ENCODE results near the gene MKLN1.

The MKLN1 gene

DNA sequence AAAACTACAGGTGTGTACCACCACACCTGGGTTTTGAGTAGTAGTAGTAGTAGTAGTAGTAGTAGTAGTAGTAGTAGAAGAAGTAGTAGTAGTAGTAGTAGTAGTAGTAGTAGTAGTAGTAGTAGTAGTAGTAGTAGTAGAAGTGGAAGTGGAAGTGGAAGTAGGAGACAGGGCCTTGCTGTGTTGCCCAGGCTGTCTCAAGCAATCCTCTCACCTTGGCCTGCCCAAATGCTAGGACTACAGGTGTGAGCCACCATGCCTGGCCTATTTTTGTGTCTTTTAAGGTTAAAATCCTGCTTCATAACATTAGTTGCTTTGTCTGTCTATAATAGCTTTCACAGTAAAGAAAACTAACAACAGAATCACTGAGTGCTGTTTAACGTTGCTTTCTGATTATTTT lies 117.0 kb downstream of the MKLN1 start:
- in situ Hi-C loops (cut with HindIII; ENCODE audit: low sequenced_read_pairs) = no loop called here

DNA sequence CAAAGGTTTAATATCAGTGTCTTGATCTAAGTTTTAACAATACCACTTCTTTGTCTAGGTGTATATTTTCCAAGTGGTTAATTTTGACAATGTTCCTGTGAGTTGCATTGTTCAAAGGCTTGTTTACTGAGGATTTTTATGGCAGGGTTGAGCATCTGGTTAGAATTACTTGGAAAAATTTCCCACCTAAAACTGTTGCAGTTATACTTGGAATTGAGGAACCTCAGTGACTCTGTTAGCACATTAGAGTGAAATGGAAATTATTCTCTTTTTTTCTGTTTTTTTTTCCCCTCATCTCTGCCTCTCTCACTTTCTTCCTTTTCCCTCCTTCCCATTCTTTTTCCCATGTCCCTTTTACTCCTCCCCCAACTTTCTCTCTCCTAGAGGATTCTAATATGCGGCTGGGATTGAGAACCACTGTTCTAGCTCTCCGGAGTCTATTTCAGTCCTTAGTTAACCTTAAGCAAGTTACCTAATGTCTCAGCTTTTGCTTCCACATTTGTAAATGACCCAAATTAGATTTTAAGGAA lies 121.8 kb downstream of the MKLN1 start:
- in situ Hi-C loops (cut with HindIII; ENCODE audit: low sequenced_read_pairs) = no loop called here
- DNase-seq (ENCODE audit: low read depth, low spot score) = no peak
- TF ChIP-seq, protein P1, sequence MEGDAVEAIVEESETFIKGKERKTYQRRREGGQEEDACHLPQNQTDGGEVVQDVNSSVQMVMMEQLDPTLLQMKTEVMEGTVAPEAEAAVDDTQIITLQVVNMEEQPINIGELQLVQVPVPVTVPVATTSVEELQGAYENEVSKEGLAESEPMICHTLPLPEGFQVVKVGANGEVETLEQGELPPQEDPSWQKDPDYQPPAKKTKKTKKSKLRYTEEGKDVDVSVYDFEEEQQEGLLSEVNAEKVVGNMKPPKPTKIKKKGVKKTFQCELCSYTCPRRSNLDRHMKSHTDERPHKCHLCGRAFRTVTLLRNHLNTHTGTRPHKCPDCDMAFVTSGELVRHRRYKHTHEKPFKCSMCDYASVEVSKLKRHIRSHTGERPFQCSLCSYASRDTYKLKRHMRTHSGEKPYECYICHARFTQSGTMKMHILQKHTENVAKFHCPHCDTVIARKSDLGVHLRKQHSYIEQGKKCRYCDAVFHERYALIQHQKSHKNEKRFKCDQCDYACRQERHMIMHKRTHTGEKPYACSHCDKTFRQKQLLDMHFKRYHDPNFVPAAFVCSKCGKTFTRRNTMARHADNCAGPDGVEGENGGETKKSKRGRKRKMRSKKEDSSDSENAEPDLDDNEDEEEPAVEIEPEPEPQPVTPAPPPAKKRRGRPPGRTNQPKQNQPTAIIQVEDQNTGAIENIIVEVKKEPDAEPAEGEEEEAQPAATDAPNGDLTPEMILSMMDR (IDR thresholded peaks at IDR 0.05; ENCODE audit: low read depth, low read length) = no peak

More for the DNA sequence above, 117.0 kb downstream of the MKLN1 start:
- no peak for DNase-seq (ENCODE audit: low read depth, low spot score)
- TF ChIP-seq, protein P1 (IDR thresholded peaks at IDR 0.05; ENCODE audit: low read depth, low read length) = no peak
- H3K4me3 ChIP-seq (ENCODE audit: low read depth, low read length) = no peak overlapping the region

DNA sequence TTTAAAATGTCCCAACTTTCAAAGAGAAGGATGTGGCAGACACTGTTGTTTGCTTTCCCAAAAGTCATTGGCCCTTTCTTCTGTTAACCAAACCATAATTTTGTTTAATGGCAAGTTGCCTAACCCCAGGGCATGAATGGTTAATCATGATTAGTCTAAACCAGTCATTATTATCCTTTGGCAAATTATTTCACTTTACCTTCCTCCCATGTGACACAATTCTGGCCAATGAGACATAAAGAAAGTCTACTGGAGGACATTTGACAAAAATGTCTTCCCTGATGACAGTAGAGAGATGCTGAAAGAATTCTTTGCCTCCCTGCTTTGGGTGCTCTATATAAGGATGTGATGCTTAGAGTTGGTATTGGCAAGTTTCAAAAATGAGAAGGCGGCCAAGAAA lies 126.8 kb downstream of the MKLN1 start:
- in situ Hi-C loops (cut with HindIII; ENCODE audit: low sequenced_read_pairs) = no loop called here
- DNase-seq (ENCODE audit: low read depth, low spot score) = no peak
- no peak overlapping the region for H3K4me3 ChIP-seq (ENCODE audit: low read depth, low read length)
- TF ChIP-seq, protein P1 (IDR thresholded peaks at IDR 0.05; ENCODE audit: low read depth, low read length) = no peak

More for the DNA sequence above, 121.8 kb downstream of the MKLN1 start:
- no peak overlapping the region for H3K4me3 ChIP-seq (ENCODE audit: low read depth, low read length)

DNA sequence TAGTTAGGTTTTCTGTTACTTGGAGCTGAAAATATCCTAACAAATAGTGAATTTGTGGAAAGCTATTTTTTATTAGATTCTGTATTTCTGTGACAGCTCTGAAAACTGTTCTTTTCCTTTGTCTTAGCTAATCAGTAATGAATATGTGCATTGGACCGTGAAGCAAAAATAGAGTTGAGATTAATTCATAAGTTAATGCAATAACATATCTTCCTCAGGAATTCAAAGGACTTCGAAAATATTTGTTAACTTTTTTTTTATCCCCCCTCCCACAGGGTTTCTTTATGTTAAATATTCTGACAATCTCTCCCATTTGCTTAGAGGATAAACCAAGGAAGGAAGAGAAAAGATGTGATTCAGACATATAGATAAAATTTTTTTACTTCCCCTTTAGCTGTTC lies 127.3 kb downstream of the MKLN1 start:
- no peak for DNase-seq (ENCODE audit: low read depth, low spot score)
- H3K4me3 ChIP-seq (ENCODE audit: low read depth, low read length) = no peak overlapping the region
- TF ChIP-seq, protein P1 (IDR thresholded peaks at IDR 0.05; ENCODE audit: low read depth, low read length) = no peak
- in situ Hi-C loops (cut with HindIII; ENCODE audit: low sequenced_read_pairs) = no loop called here

DNA sequence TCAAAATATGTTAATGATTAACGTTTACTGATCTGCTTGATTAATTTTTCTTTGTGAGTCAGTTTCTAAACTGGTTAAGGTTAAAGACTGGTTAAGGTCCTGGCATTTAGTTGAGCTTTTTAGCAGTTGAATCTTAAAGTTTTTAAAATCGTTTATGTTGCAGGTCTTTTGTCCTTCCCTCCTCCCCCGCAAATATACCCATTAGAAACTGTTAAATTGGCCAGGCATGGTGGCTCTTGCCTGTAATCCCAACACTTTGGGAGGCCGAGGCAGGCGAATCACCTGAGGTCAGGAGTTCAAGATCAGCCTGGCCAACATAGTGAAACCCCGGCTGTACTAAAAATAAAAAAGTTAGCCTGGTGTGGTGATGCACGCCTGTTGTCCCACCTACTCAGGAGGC lies 127.9 kb downstream of the MKLN1 start:
- in situ Hi-C loops (cut with HindIII; ENCODE audit: low sequenced_read_pairs) = no loop called here
- TF ChIP-seq, protein P1 (IDR thresholded peaks at IDR 0.05; ENCODE audit: low read depth, low read length) = no peak
- H3K4me3 ChIP-seq (ENCODE audit: low read depth, low read length) = no peak overlapping the region
- no peak for DNase-seq (ENCODE audit: low read depth, low spot score)

DNA sequence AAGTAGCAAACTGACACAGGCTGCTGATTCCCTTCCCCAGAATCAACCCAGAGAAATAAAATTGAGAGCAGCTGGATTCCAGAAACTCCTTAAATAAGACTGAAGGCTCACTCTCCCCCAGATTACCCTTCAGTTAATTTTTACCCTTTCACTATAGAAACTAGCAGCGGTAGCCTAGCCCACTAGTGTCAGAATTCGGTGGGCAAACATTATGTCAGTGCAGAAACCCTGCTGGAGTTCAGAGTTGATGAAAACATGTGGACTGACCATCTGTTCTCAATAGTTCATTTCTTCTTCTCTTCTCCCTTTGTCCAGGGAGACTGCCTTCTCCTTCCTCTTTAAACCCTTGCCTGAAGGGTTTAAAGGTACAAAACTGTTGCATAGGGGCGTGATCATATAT lies 128.7 kb downstream of the MKLN1 start:
- TF ChIP-seq, protein P1 (IDR thresholded peaks at IDR 0.05; ENCODE audit: low read depth, low read length) = no peak
- DNase-seq (ENCODE audit: low read depth, low spot score) = no peak
- H3K4me3 ChIP-seq (ENCODE audit: low read depth, low read length) = no peak overlapping the region
- in situ Hi-C loops (cut with HindIII; ENCODE audit: low sequenced_read_pairs) = no loop called here

DNA sequence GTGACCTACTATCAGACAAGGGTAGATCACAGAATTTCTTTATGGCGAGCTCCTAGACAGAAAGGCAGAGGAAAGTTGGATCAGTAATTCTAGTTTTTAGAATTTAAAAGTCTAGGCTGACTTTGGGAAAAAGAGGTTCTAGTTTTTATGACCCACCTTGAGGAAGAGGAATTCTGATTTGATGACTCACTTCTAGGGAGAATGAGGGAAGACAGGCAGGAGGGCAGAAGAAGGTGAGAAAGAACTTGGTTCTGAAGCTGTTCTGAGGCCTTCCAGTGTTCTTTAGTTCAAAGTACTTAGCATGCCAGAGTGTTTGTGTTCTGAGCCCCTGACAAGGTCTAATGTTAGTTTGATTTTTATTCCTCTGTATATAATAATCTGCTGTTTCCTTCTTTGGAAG lies 131.6 kb downstream of the MKLN1 start:
- in situ Hi-C loops (cut with HindIII; ENCODE audit: low sequenced_read_pairs) = no loop called here
- DNase-seq (ENCODE audit: low read depth, low spot score) = no peak
- TF ChIP-seq, protein P1 (IDR thresholded peaks at IDR 0.05; ENCODE audit: low read depth, low read length) = no peak
- no peak overlapping the region for H3K4me3 ChIP-seq (ENCODE audit: low read depth, low read length)
